Astrocyte (in vitro differentiated cells and primary cell): Measurements from ENCODE around the gene MFSD11. TPM values are rescaled to one million over a fixed set of nuclear protein-coding genes. Genes with fewer than 3 reads are reported as not detected.
"Not testable (repeated sequence)": the region's sequence is repeated elsewhere in the genome, so short reads cannot be mapped to it uniquely, and the experiment has no call there.

Source experiments
- DNase-seq: peaks from one replicate; pipeline ENCODE4 v3.0.0-alpha.2; 2010; ENCODE audit warnings: low read depth
- FAIRE-seq: peaks from 2 replicates; lab custom pipeline; 2011; peaks lifted over from hg19 to GRCh38; lab: Jason Lieb, UNC
- H2AFZ ChIP-seq: 2 replicates; pipeline ENCODE4 v1.6.0; 2012; ENCODE audit warnings: low read depth, low read length, inconsistent platforms
- H3K27ac ChIP-seq: 2 replicates; pipeline ENCODE4 v1.5.1; 2011; ENCODE audit warnings: low read depth, low read length, inconsistent platforms
- H3K27me3 ChIP-seq: 2 replicates; pipeline ENCODE4 v1.6.0; 2011; ENCODE audit warnings: low read length, inconsistent platforms; ENCODE audit not compliant: insufficient read depth
- H3K36me3 ChIP-seq: 2 replicates; pipeline ENCODE4 v1.5.1; 2011; ENCODE audit warnings: low read length, inconsistent platforms; ENCODE audit not compliant: insufficient read depth
- H3K4me1 ChIP-seq: 2 replicates; pipeline ENCODE4 v1.5.1; 2011; ENCODE audit warnings: low read length, inconsistent platforms; ENCODE audit not compliant: insufficient read depth
- H3K4me2 ChIP-seq: 2 replicates; pipeline ENCODE4 v1.6.0; 2012; ENCODE audit warnings: low read length, inconsistent platforms
- H3K4me3 ChIP-seq: 2 replicates; pipeline ENCODE4 v1.5.1; 2011; ENCODE audit warnings: low read depth, mild to moderate bottlenecking, low read length, inconsistent platforms; ENCODE audit not compliant: insufficient read depth
- H3K79me2 ChIP-seq: 2 replicates; pipeline ENCODE4 v1.6.0; 2012; ENCODE audit warnings: mild to moderate bottlenecking, low read length, inconsistent platforms; ENCODE audit not compliant: insufficient read depth
- H3K9ac ChIP-seq: 2 replicates; pipeline ENCODE4 v1.6.0; 2012; ENCODE audit warnings: mild to moderate bottlenecking, low read length, inconsistent platforms
- H3K9me3 ChIP-seq: 2 replicates; pipeline ENCODE4 v1.5.1; 2012; ENCODE audit warnings: low read depth, mild to moderate bottlenecking, low read length, inconsistent platforms; ENCODE audit not compliant: insufficient read depth
- H4K20me1 ChIP-seq: 2 replicates; pipeline ENCODE4 v1.6.0; 2012; ENCODE audit warnings: low read length, inconsistent platforms; ENCODE audit not compliant: insufficient read depth
- H3K27ac Mint-ChIP-seq: one replicate; pipeline ENCODE4 v1.8.0; 2021; ENCODE audit warnings: mild to moderate bottlenecking, mixed read lengths; ENCODE audit not compliant: unreplicated experiment
- H3K27me3 Mint-ChIP-seq: one replicate; pipeline ENCODE4 v1.8.0; 2021; ENCODE audit warnings: low read depth, mixed read lengths; ENCODE audit not compliant: unreplicated experiment
- H3K36me3 Mint-ChIP-seq: one replicate; pipeline ENCODE4 v1.8.0; 2021; ENCODE audit warnings: low read depth, mixed read lengths; ENCODE audit not compliant: unreplicated experiment
- H3K4me1 Mint-ChIP-seq: one replicate; pipeline ENCODE4 v1.8.0; 2021; ENCODE audit warnings: low read depth, mixed read lengths; ENCODE audit not compliant: unreplicated experiment
- H3K4me3 Mint-ChIP-seq: one replicate; pipeline ENCODE4 v1.8.0; 2021; ENCODE audit warnings: mild to moderate bottlenecking, moderate library complexity, mixed read lengths; ENCODE audit not compliant: unreplicated experiment
- H3K9me3 Mint-ChIP-seq: one replicate; pipeline ENCODE4 v1.8.0; 2021; ENCODE audit warnings: mild to moderate bottlenecking, mixed read lengths; ENCODE audit not compliant: unreplicated experiment
- CTCF ChIP-seq: IDR thresholded peaks from 2 replicates; pipeline ENCODE4 v1.5.1; 2011; ENCODE audit warnings: low read depth, mild to moderate bottlenecking, inconsistent platforms, low read length, moderate library complexity; ENCODE audit not compliant: insufficient read depth
- EZH2 ChIP-seq: IDR thresholded peaks from 2 replicates; pipeline ENCODE4 v1.6.1; 2012; ENCODE audit warnings: mild to moderate bottlenecking, low read length, inconsistent platforms; ENCODE audit not compliant: insufficient read depth
- total RNA-seq: library from RNA; stranded (reverse); gene quantifications from 2 replicates; pipeline ENCODE4 v1.2.1, GENCODE V29; 2021

The MFSD11 gene
- total RNA-seq, 1 donor from 2014 or later, result 20.9 TPM

GRCh38 chr17:76707985-76708807 is 29.7 kb upstream of the MFSD11 start:
- Histone ChIP-seq H4K20me1 (peaks cover 70% of the 10 kb centered on the region), H3K4me2 (peak overlapping the region; percentile 96), H3K36me3 (no peaks in the 10 kb centered on the region), H2AFZ (no peak overlapping the region), H3K9ac (peak overlapping the region; percentile 97), H3K79me2 (peaks cover 86% of the 10 kb centered on the region), H3K9me3 (no peaks in the 10 kb centered on the region), H3K27ac (peak overlapping the region; percentile 98), H3K4me3 (peak overlapping the region; percentile 81), H3K4me1 (peaks cover 27% of the 10 kb centered on the region), H3K27me3 (no peaks in the 10 kb centered on the region)
- FAIRE-seq (no peak), DNase-seq (no peak)
- Mint-ChIP-seq H3K4me1 (peaks cover 37% of the 10 kb centered on the region), H3K36me3 (peaks cover 7% of the 10 kb centered on the region), H3K9me3 (no peaks in the 10 kb centered on the region), H3K27me3 (no peaks in the 10 kb centered on the region), H3K27ac (peak overlapping the region; percentile 93), H3K4me3 (peak overlapping the region; percentile 91)
- TF ChIP-seq CTCF (no peak), EZH2 (no peak)

- Mint-ChIP-seq H3K27me3 (no peaks in the 10 kb centered on the region), H3K27ac (peak overlapping the region; percentile 93), H3K9me3 (no peaks in the 10 kb centered on the region), H3K36me3 (peaks cover 7% of the 10 kb centered on the region), H3K4me3 (peak overlapping the region; percentile 91), H3K4me1 (peaks cover 38% of the 10 kb centered on the region)
- Histone ChIP-seq H3K27me3 (no peaks in the 10 kb centered on the region), H3K27ac (peak overlapping the region; percentile 98), H3K9me3 (no peaks in the 10 kb centered on the region), H3K4me2 (peak overlapping the region; percentile 96), H2AFZ (peak overlapping the region; percentile 31), H3K79me2 (peaks cover 88% of the 10 kb centered on the region), H4K20me1 (peaks cover 73% of the 10 kb centered on the region), H3K36me3 (peaks cover 11% of the 10 kb centered on the region), H3K4me3 (peak overlapping the region; percentile 81), H3K9ac (peak overlapping the region; percentile 97), H3K4me1 (peaks cover 27% of the 10 kb centered on the region)
- FAIRE-seq, result peak; percentile 95
- TF ChIP-seq EZH2 (no peak), CTCF (no peak)
- peak; percentile 99 for DNase-seq
These were observed 28.6 kb upstream of the MFSD11 start for GRCh38 chr17:76709077-76709950.

- peaks cover 38% of the 10 kb centered on the region for H3K4me1 Mint-ChIP-seq
- Histone ChIP-seq H4K20me1 (peaks cover 74% of the 10 kb centered on the region), H3K27ac (peak overlapping the region; percentile 98), H3K9ac (peak overlapping the region; percentile 97), H3K4me3 (peak overlapping the region; percentile 81), H3K4me2 (peak overlapping the region; percentile 96), H3K36me3 (peaks cover 15% of the 10 kb centered on the region), H3K79me2 (peaks cover 86% of the 10 kb centered on the region), H3K4me1 (peaks cover 32% of the 10 kb centered on the region)
- not testable (repeated sequence) for H3K27me3 ChIP-seq, H3K9me3 ChIP-seq, DNase-seq, H3K27me3 Mint-ChIP-seq, H2AFZ ChIP-seq, H3K9me3 Mint-ChIP-seq, H3K36me3 Mint-ChIP-seq, FAIRE-seq
- H3K27ac Mint-ChIP-seq, result peak overlapping the region; percentile 93
- peak overlapping the region; percentile 91 for H3K4me3 Mint-ChIP-seq
These were observed 27.7 kb upstream of the MFSD11 start for GRCh38 chr17:76709951-76710862.
